ENCODE results near the gene TMEM266.

TMEM266 gene

GRCh38 chr15:76105391-76105790, 45.6 kb downstream of the TMEM266 start:
- H3K36me3 ChIP-seq (ENCODE audit: insufficient read depth, low read length) = no peaks in the 10 kb centered on the region
- H3K27me3 ChIP-seq (ENCODE audit: insufficient read depth, low read length) = peaks cover 51% of the 10 kb centered on the region
- no peaks in the 10 kb centered on the region for H3K79me2 ChIP-seq (ENCODE audit: control insufficient read depth, insufficient read depth, low read length, unreplicated experiment)
- H3K27ac ChIP-seq (ENCODE audit: low read depth, low read length) = no peak overlapping the region
- H3K4me3 ChIP-seq (ENCODE audit: low read depth, low read length) = no peak overlapping the region
- no peak overlapping the region for H2AFZ ChIP-seq (ENCODE audit: low read length, unreplicated experiment)
- no peaks in the 10 kb centered on the region for H3K4me1 ChIP-seq (ENCODE audit: control insufficient read depth, insufficient read depth, low read length, unreplicated experiment)

- Histone ChIP-seq H3K4me3 (ENCODE audit: low read depth, low read length) (no peak overlapping the region), H3K27me3 (ENCODE audit: insufficient read depth, low read length) (peaks cover 50% of the 10 kb centered on the region), H3K27ac (ENCODE audit: low read depth, low read length) (no peak overlapping the region), H2AFZ (ENCODE audit: low read length, unreplicated experiment) (no peak overlapping the region), H3K79me2 (ENCODE audit: control insufficient read depth, insufficient read depth, low read length, unreplicated experiment) (no peaks in the 10 kb centered on the region), H3K36me3 (ENCODE audit: insufficient read depth, low read length) (no peaks in the 10 kb centered on the region), H3K4me1 (ENCODE audit: control insufficient read depth, insufficient read depth, low read length, unreplicated experiment) (no peaks in the 10 kb centered on the region)
These were observed 46.1 kb downstream of the TMEM266 start for GRCh38 chr15:76105911-76106310.

- H3K27ac ChIP-seq (ENCODE audit: low read depth, low read length) = no peak overlapping the region
- no peak overlapping the region for H3K4me3 ChIP-seq (ENCODE audit: low read depth, low read length)
- no peak overlapping the region for H2AFZ ChIP-seq (ENCODE audit: low read length, unreplicated experiment)
- no peaks in the 10 kb centered on the region for H3K4me1 ChIP-seq (ENCODE audit: control insufficient read depth, insufficient read depth, low read length, unreplicated experiment)
- H3K79me2 ChIP-seq (ENCODE audit: control insufficient read depth, insufficient read depth, low read length, unreplicated experiment) = no peaks in the 10 kb centered on the region
- no peaks in the 10 kb centered on the region for H3K36me3 ChIP-seq (ENCODE audit: insufficient read depth, low read length)
- H3K27me3 ChIP-seq (ENCODE audit: insufficient read depth, low read length) = peaks cover 41% of the 10 kb centered on the region
These were observed 47.4 kb downstream of the TMEM266 start for GRCh38 chr15:76107169-76107568.

GRCh38 chr15:76108021-76108723, 48.4 kb downstream of the TMEM266 start:
- H3K27me3 ChIP-seq (ENCODE audit: insufficient read depth, low read length) = peaks cover 36% of the 10 kb centered on the region
- no peak overlapping the region for H3K4me3 ChIP-seq (ENCODE audit: low read depth, low read length)
- H3K36me3 ChIP-seq (ENCODE audit: insufficient read depth, low read length) = no peaks in the 10 kb centered on the region
- no peaks in the 10 kb centered on the region for H3K79me2 ChIP-seq (ENCODE audit: control insufficient read depth, insufficient read depth, low read length, unreplicated experiment)
- no peak overlapping the region for H3K27ac ChIP-seq (ENCODE audit: low read depth, low read length)
- H2AFZ ChIP-seq (ENCODE audit: low read length, unreplicated experiment) = no peak overlapping the region
- no peaks in the 10 kb centered on the region for H3K4me1 ChIP-seq (ENCODE audit: control insufficient read depth, insufficient read depth, low read length, unreplicated experiment)

- H3K79me2 ChIP-seq (ENCODE audit: control insufficient read depth, insufficient read depth, low read length, unreplicated experiment) = no peaks in the 10 kb centered on the region
- no peaks in the 10 kb centered on the region for H3K36me3 ChIP-seq (ENCODE audit: insufficient read depth, low read length)
- no peak overlapping the region for H3K4me3 ChIP-seq (ENCODE audit: low read depth, low read length)
- no peak overlapping the region for H3K27ac ChIP-seq (ENCODE audit: low read depth, low read length)
- H3K4me1 ChIP-seq (ENCODE audit: control insufficient read depth, insufficient read depth, low read length, unreplicated experiment) = no peaks in the 10 kb centered on the region
- peaks cover 34% of the 10 kb centered on the region for H3K27me3 ChIP-seq (ENCODE audit: insufficient read depth, low read length)
- H2AFZ ChIP-seq (ENCODE audit: low read length, unreplicated experiment) = no peak overlapping the region
These were observed 49.3 kb downstream of the TMEM266 start for GRCh38 chr15:76109046-76109445.

- H3K4me1 ChIP-seq (ENCODE audit: control insufficient read depth, insufficient read depth, low read length, unreplicated experiment) = no peaks in the 10 kb centered on the region
- H3K79me2 ChIP-seq (ENCODE audit: control insufficient read depth, insufficient read depth, low read length, unreplicated experiment) = no peaks in the 10 kb centered on the region
- no peak overlapping the region for H2AFZ ChIP-seq (ENCODE audit: low read length, unreplicated experiment)
- no peaks in the 10 kb centered on the region for H3K36me3 ChIP-seq (ENCODE audit: insufficient read depth, low read length)
- no peak overlapping the region for H3K27ac ChIP-seq (ENCODE audit: low read depth, low read length)
- no peak overlapping the region for H3K4me3 ChIP-seq (ENCODE audit: low read depth, low read length)
- peaks cover 26% of the 10 kb centered on the region for H3K27me3 ChIP-seq (ENCODE audit: insufficient read depth, low read length)
These were observed 54.8 kb downstream of the TMEM266 start for GRCh38 chr15:76114561-76114960.

- H3K4me1 ChIP-seq (ENCODE audit: control insufficient read depth, insufficient read depth, low read length, unreplicated experiment) = no peaks in the 10 kb centered on the region
- peaks cover 21% of the 10 kb centered on the region for H3K27me3 ChIP-seq (ENCODE audit: insufficient read depth, low read length)
- H3K79me2 ChIP-seq (ENCODE audit: control insufficient read depth, insufficient read depth, low read length, unreplicated experiment) = no peaks in the 10 kb centered on the region
- H2AFZ ChIP-seq (ENCODE audit: low read length, unreplicated experiment) = no peak overlapping the region
- H3K36me3 ChIP-seq (ENCODE audit: insufficient read depth, low read length) = no peaks in the 10 kb centered on the region
- no peak overlapping the region for H3K27ac ChIP-seq (ENCODE audit: low read depth, low read length)
- no peak overlapping the region for H3K4me3 ChIP-seq (ENCODE audit: low read depth, low read length)
These were observed 56.5 kb downstream of the TMEM266 start for GRCh38 chr15:76116138-76116885.

- Histone ChIP-seq H3K79me2 (ENCODE audit: control insufficient read depth, insufficient read depth, low read length, unreplicated experiment) (no peaks in the 10 kb centered on the region), H3K27me3 (ENCODE audit: insufficient read depth, low read length) (peaks cover 23% of the 10 kb centered on the region)
These were observed 57.4 kb downstream of the TMEM266 start for GRCh38 chr15:76117181-76117580.

GRCh38 chr15:76118767-76119166, 59.0 kb downstream of the TMEM266 start:
- Histone ChIP-seq H3K36me3 (ENCODE audit: insufficient read depth, low read length) (no peaks in the 10 kb centered on the region), H3K79me2 (ENCODE audit: control insufficient read depth, insufficient read depth, low read length, unreplicated experiment) (no peaks in the 10 kb centered on the region), H3K27ac (ENCODE audit: low read depth, low read length) (no peak overlapping the region), H2AFZ (ENCODE audit: low read length, unreplicated experiment) (no peak overlapping the region), H3K27me3 (ENCODE audit: insufficient read depth, low read length) (peaks cover 32% of the 10 kb centered on the region), H3K4me3 (ENCODE audit: low read depth, low read length) (no peak overlapping the region), H3K4me1 (ENCODE audit: control insufficient read depth, insufficient read depth, low read length, unreplicated experiment) (no peaks in the 10 kb centered on the region)

More at GRCh38 chr15:76117181-76117580, 57.4 kb downstream of the TMEM266 start:
- Histone ChIP-seq H3K4me1 (ENCODE audit: control insufficient read depth, insufficient read depth, low read length, unreplicated experiment) (no peaks in the 10 kb centered on the region), H2AFZ (ENCODE audit: low read length, unreplicated experiment) (no peak overlapping the region), H3K4me3 (ENCODE audit: low read depth, low read length) (no peak overlapping the region), H3K27ac (ENCODE audit: low read depth, low read length) (no peak overlapping the region), H3K36me3 (ENCODE audit: insufficient read depth, low read length) (no peaks in the 10 kb centered on the region)

GRCh38 chr15:76123031-76123430, 63.2 kb downstream of the TMEM266 start:
- Histone ChIP-seq H3K27me3 (ENCODE audit: insufficient read depth, low read length) (peaks cover 45% of the 10 kb centered on the region), H3K4me1 (ENCODE audit: control insufficient read depth, insufficient read depth, low read length, unreplicated experiment) (no peaks in the 10 kb centered on the region), H3K4me3 (ENCODE audit: low read depth, low read length) (no peak overlapping the region), H2AFZ (ENCODE audit: low read length, unreplicated experiment) (no peak overlapping the region), H3K36me3 (ENCODE audit: insufficient read depth, low read length) (no peaks in the 10 kb centered on the region), H3K79me2 (ENCODE audit: control insufficient read depth, insufficient read depth, low read length, unreplicated experiment) (no peaks in the 10 kb centered on the region), H3K27ac (ENCODE audit: low read depth, low read length) (no peak overlapping the region)

GRCh38 chr15:76127169-76127568, 67.4 kb downstream of the TMEM266 start:
- H3K27me3 ChIP-seq (ENCODE audit: insufficient read depth, low read length) = peaks cover 66% of the 10 kb centered on the region
- H3K27ac ChIP-seq (ENCODE audit: low read depth, low read length) = no peak overlapping the region
- H3K4me1 ChIP-seq (ENCODE audit: control insufficient read depth, insufficient read depth, low read length, unreplicated experiment) = no peaks in the 10 kb centered on the region
- no peak overlapping the region for H3K4me3 ChIP-seq (ENCODE audit: low read depth, low read length)
- no peak overlapping the region for H2AFZ ChIP-seq (ENCODE audit: low read length, unreplicated experiment)
- H3K36me3 ChIP-seq (ENCODE audit: insufficient read depth, low read length) = no peaks in the 10 kb centered on the region
- no peaks in the 10 kb centered on the region for H3K79me2 ChIP-seq (ENCODE audit: control insufficient read depth, insufficient read depth, low read length, unreplicated experiment)
